ENCODE results near the gene NR2F1-AS1. TPM values are rescaled to one million over a fixed set of nuclear protein-coding genes. Genes with fewer than 3 reads are reported as not detected.

Gene NR2F1-AS1
- polyA plus RNA-seq, 4 donors = 54.4 to 61.5 (median 56.9) TPM

DNA sequence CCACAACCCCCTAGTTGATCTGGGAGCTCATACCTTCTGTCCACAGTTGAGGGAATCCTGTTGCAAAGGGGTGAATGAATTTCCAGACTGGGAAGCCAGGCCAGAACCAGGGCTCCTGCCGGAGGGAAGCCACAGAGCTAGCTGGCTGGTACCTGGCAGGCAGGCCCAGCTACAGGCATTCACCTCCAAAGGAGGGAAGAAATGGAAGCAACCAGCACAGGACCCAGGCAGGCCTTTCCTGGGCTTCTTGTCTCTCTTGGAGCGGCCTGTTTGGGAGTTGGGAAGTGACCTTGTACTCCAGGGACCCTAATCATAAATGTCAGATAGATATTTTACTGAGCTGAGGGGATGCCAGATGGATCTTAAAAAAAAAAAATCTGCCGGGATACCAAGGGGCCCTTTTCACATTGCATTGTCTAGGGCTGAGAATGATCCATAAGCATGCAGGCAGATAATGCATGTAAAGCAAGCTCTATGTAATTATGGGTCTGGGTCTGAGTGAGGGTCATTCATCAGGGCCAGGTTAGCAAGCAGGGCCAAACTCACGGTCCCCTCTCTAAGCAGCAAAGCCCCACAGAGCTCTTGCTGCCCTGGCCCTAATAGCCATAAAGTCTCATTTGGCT lies 10.4 kb upstream of the NR2F1-AS1 start:
- DNase-seq (ENCODE audit: low read depth in 4 of 4, low spot score in 3 of 4) = no peak

DNA sequence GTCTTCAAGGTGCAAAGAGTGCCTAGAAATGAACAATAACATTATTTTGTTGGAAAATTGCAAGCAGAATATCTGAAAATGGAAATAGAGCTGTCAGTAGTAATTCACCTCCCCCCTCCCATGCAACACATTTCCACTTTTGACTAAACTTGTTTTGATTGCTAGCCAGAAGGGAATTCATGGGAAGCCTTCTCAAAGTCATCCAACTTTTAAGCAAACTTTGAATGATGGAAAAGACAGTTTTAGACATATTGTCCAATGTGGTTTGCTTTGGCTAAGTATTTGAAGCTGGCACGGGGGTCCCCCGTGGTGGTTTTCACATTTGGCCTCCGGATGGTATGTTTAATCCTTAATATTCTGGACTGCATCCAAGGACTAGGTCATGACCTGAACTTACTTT lies 9.5 kb upstream of the NR2F1-AS1 start:
- no peak for DNase-seq (ENCODE audit: low read depth in 4 of 4, low spot score in 3 of 4)

DNA sequence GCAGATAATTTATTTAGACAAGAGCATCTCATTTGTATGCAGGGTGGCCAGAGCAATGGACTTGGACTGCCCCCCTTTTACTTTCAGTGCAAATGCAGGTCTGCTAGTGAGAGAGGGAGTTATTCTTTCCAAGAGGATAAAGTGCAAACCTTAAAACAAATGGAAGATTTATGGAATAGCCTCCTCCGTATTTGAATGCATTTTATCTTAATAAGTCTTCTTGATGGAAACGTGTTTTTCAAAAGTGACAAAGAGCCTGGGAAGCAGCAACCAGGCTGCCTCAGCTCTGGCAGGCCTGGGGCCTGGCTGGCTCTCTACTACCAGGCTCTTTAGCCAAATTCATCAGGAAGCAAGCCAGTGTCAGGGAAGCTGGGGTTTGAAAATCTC lies 8.8 kb upstream of the NR2F1-AS1 start:
- no peak for DNase-seq (ENCODE audit: low read depth in 4 of 4, low spot score in 3 of 4)

DNA sequence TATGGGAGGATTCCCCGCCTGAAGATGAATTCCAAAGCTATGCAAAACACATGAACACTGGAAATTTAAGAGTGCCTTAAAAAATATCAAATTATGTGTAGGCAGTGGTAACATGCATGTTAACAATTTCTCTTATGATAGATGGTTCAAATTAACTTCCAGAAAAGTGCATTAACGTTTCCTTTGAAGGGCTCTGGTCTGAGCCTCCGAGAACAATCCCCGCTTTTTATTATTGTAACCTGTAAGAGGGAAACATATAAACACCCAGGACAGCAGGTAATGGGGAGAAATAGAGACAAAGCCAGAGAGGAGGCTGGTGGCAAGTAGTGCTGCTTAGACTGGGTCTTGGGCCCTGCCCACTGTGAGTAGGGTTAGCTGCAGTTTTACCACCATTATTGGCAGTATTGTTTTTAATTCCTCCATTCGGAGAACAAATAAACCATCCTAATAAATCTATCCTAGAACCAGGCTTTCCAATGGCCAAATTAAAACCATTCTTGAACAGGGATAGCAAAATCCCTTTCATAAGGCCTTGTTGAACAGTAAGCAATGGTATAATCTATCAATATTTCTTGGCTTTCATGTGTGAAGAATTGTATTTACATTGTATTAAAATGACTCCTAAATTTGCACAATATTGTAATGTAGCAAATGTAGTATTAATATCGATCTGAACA lies 8.3 kb upstream of the NR2F1-AS1 start:
- no peak for DNase-seq (ENCODE audit: low read depth in 4 of 4, low spot score in 3 of 4)

DNA sequence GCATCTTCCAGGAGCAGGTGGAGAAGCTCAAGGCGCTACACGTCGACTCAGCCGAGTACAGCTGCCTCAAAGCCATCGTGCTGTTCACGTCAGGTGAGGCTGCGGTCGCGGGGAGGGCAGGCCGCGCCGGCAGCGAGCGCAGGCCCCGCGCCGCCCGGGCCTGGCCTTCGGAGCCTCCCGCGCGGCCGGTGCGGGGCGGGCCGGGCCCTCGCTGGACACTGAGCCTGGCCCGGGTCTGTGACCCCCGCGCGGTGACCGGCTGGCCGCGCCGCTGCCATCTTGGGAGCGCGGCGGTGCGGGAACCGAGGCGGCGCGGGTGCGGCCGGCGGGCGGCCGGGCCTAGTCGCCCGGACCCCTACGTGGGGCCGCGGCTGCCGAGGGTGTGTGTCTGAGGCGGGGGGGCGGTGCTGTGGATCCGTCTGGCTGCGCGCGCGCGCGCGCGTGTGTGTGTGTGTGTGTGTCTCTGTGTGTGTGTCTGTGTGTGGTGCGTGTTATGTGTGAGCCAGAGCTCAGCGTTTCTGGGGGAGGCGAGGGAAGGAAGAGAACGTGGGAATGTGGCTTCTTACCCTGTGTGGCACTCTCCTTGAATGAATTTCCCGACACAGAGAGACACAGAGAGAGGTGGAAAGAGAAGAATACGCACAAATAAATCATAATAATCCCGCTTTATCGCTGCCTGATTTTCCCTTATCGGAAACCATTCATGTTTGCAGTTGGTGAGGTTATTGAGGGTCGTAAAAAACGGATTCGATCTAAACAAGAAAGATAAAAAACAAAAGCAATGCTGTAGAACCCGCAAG lies 7.5 kb upstream of the NR2F1-AS1 start:
- DNase-seq (ENCODE audit: low read depth in 4 of 4, low spot score in 3 of 4) = no peak

DNA sequence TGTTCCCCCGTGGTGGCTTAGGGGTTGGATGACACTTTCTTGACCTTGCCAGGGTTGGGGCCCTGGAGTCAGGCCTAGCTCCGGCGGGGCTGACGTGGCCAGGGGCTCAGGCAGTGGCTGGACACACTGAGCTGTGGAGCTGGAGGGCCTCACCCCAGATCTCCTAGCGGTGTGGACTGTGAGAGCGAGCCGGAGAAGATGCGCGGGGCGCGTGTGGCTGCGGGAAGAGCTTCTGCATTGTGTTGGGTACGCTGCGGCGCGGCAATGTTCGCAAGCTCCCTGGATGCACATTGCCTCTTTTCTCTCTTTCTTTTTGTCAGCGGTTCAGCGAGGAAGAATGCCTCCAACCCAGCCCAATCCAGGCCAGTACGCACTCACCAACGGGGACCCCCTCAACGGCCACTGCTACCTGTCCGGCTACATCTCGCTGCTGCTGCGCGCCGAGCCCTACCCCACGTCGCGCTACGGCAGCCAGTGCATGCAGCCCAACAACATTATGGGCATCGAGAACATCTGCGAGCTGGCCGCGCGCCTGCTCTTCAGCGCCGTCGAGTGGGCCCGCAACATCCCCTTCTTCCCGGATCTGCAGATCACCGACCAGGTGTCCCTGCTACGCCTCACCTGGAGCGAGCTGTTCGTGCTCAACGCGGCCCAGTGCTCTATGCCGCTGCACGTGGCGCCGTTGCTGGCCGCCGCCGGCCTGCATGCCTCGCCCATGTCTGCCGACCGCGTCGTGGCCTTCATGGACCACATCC lies 6.8 kb upstream of the NR2F1-AS1 start:
- DNase-seq (ENCODE audit: low read depth in 4 of 4, low spot score in 3 of 4) = no peak

DNA sequence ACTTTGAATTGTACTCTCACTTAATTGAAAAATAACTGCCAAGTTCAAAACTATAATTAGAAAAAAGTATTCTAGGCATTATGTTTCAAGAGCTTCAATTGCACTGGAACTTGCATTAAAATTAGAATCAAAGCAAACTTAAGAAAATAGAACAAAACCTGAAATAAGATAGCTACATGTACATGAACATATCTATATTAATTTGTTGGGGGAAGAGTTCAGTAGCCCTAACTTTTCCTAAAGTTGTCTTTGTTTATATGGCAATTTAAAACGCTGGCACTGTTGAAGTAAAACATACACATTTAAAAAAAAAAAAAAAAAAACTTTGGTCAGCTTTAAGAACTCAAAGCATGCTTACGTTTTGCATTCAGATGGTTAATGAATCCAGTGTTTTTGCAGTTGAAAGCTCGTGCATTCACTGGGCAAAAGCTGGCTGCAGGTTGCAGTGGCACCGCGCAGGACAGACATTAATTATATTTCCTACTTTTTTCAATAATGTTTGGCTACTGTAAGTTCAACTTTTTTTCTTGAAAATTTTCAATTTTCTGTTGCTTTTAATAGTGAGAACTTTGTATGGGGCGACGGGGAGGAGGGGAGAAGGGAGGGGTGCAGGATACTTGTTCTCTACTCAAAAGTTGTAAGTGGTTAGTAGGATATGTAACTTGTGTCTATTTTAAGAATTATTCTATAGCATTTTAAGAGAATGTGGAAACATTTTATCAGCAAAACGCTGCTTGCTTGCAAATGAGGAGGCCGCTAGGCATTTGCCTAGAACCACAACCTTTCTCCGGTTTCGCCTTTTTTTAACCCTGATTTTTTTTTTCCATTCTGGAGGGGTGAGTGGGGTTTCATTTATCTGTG lies 5.9 kb upstream of the NR2F1-AS1 start:
- DNase-seq (ENCODE audit: low read depth in 4 of 4, low spot score in 3 of 4) = no peak

DNA sequence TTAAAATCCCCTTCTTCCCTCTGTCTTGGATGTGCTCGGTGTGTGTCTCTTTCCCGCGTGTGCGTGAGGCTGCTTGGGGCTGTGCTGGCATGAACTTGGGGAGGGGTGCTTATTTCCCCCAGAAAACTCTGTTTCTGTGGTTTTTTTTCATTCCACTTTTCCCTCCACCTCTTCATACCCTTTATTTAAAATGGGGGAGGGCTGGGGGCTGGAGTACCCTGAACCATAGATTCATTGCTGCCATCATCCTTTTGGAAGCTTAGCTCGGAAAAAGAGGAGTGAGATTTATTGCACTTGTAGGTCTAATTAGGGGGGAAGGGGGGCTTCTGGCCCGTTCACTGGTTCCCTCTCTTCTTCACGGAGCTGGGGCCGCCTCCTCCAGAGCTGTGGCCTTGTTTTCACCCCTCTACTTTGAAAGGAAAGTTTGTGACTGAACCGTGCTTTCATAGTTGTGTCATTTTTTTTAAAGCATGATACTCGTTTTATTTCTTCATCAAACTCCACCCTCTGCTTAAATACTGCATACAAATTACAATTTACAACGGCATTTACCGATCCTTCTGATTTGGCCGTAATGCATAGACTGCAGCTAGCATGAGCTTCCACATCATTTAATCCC lies 4.9 kb upstream of the NR2F1-AS1 start:
- DNase-seq (ENCODE audit: low read depth in 4 of 4, low spot score in 3 of 4) = no peak

DNA sequence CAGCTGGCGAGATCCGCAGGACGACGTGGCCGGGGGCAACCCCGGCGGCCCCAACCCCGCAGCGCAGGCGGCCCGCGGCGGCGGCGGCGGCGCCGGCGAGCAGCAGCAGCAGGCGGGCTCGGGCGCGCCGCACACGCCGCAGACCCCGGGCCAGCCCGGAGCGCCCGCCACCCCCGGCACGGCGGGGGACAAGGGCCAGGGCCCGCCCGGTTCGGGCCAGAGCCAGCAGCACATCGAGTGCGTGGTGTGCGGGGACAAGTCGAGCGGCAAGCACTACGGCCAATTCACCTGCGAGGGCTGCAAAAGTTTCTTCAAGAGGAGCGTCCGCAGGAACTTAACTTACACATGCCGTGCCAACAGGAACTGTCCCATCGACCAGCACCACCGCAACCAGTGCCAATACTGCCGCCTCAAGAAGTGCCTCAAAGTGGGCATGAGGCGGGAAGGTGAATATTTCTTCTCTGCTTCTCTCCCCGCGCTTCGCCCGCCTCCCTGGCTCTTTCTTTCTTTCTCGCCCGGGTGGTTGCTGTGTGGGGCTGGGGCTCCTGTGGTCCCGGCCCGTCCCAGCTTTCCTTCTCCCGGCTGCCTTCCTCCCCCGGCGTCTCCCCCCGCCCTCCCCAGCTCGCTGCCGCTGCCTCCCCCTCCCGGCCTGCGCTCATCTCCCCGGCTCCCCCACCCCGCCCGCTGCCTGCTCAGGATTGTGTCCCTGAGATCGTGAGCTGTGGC lies 4.2 kb upstream of the NR2F1-AS1 start:
- DNase-seq (ENCODE audit: low read depth in 4 of 4, low spot score in 3 of 4) = no peak

DNA sequence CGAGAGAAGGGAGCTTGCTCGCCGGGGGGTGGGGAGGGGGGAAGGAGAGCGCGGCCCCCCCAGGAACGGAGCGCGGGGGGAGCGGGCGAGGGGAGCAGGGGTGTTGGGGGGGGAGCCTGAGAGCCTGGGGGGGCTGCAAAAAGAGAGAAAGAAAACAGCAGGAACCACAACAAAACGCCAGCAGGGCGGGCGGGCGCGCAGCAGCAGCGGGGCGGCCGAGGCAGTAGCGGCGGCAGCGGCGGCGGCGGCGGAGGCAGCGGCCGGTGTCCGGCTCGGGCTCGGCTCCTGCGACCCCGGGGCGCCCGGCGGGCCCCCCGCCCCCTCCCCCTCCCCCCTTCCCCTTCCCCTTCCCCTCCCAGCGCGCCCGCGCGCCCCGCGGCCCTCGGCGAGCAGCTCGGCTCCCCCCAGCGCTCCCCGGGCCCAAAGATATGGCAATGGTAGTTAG lies 3.6 kb upstream of the NR2F1-AS1 start:
- no peak for DNase-seq (ENCODE audit: low read depth in 4 of 4, low spot score in 3 of 4)

DNA sequence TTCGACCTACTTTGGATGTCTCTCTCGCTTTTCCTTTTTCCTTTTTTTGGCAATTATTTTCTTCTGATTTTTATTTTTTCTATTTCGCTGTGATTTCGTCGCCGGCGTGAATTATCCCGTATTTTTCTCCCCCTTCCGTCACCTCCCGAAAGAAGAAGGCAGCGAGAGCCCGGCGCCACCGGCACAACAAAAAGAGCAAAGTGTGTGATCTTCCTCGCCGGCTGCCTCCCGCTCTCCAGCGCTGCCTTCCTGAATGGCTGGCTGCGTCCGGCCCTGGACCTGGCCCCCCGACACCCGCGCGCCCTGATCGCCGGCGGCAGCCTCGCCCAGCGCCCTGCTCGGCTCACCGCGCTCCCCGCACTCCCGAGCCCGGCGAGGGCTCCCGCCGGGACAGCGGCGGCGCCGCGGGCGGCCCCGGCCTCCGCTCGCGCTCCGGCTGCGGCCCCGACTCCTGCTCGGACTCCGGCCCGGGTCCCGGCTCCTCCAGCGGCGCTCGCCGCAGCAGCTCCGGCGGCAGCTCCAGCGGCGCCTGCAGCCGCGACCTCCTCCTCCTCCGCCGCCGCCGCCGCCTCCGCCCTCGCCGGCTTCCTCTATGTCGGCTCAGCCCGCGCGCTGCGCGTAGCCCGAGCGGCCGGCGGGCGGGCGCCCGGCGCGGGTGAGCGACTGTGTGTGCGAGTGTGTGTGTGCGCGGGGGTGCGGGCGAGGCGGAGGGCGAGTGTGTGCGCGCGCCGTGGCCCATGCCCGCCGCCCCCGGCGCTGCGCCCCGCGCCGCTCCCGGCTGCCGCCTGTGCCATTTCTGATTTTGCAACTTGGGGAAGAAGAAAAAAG lies 3.0 kb upstream of the NR2F1-AS1 start:
- DNase-seq (ENCODE audit: low read depth in 4 of 4, low spot score in 3 of 4) = peak in 1 of 4 donors; percentile 15

DNA sequence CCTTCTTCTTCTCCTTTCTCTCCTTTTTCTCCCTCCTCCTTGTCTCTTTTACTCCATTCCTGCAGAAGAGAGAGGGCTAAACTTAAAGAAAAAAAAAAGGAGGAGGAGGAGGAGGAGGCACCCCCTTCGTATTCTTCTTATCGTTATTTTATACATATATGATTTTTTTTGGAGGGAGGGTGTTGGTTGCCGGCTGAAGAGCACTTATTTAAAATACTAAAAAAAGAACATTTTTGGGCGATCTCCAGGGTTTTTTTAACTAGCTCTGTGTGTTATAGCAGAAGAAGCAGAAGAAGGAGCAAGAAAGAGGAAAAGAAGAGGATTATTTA lies 2.4 kb upstream of the NR2F1-AS1 start:
- no peak for DNase-seq (ENCODE audit: low read depth in 4 of 4, low spot score in 3 of 4)

DNA sequence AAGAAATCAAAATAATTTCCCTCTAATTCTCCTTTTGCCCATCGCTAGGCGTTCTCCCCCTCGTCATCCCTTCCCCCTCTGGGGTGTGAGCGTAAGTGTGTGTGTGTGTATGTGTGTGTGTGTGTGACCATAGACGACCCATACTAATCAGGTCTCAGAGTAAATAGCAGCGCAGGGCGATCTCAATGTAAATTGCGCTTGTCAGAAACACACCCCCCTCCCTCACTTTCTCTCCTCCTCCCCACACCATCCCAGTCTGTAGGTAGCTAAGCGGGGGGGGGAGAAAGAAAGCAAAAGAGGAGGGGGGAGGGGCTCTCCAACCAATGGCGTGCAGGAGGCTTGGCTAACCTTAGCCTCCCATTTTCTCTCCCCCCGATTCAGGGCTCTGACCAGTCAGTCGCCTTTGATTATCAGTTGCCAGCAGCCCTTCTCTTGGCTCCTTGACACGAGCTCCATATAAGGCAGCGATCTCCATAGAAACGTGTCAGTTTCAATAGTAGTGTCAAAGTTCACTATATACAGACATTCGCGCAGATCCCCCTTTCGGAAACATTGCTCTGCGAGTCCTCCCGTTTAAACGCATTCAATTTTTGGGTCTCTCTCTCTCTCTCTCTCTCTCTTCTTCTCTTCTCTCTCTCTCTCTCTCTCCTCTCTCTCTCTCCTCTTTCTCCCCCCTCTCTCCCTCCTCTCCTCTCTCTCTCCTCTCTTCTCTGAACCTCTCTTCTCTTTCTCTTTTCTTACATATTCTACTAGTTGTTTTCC lies 1.8 kb upstream of the NR2F1-AS1 start, which contains the start of gene NR2F1:
NR2F1 (plus strand) TSS at position 546 of the 762 bp plus-strand sequence. CDS start 1,802 bp downstream, outside the sequence.
- peak; percentile 91 to 97 (median 96) for DNase-seq (ENCODE audit: low read depth in 4 of 4, low spot score in 3 of 4)

DNA sequence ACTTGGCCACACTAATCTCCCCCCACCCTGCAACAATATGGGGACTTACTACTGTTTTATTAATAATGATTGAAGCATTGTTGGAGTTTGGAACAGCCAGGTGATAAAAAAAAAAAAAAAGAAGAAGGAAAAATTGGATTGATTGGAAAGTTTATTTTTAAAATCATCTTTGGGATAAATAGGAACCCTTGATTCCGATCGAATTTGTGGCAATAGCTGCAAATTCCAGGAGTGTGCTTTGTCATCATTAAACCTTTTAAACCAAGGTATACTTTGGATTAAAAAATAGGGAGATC lies 1.1 kb upstream of the NR2F1-AS1 start:
- DNase-seq (ENCODE audit: low read depth in 4 of 4, low spot score in 3 of 4) = no peak

DNA sequence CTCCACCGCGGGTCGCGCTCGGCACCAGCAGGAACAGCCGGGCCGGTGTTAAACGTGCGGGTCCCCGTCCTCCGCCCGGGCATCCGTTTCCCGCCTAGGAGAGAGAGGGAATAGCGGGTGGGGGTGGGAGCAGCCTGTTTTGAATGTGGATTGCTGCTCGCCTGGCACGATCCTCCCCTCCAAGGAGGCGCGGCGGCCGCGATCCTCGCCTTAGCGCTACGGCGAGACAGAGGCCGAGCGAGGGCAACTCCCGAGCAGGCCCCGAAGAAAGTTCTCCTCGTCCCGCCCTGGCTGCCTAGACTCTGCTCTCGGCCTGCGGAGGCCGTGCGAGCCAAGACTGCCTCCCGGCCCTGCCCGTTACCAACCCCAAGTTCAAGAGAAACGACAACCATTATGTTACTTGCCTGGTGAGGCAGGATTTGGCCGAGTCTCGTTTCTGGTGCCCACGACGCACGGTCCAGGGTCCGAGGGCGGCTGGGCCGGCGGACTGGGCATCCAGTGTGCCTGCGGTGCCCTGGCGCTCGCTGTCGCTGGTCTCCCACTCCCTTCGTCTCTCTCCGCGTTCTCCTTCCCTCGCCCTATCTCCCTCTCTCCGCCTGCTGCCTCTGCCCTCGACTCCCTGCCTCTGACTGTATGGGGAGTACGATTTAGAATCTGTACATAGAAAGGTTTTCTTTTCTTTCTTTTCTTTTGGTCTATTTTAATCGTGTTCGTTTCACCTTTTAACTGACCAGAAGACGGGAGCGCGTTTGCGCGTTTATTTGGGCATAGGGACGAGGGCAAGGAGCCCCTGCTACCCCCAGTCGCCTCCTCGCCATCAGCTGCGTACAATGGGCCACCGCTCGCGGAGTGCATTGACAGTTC lies 724 bp downstream of the NR2F1-AS1 start:
- peak in 2 of 4 donors; percentile 28 to 60 for DNase-seq (ENCODE audit: low read depth in 4 of 4, low spot score in 3 of 4)

DNA sequence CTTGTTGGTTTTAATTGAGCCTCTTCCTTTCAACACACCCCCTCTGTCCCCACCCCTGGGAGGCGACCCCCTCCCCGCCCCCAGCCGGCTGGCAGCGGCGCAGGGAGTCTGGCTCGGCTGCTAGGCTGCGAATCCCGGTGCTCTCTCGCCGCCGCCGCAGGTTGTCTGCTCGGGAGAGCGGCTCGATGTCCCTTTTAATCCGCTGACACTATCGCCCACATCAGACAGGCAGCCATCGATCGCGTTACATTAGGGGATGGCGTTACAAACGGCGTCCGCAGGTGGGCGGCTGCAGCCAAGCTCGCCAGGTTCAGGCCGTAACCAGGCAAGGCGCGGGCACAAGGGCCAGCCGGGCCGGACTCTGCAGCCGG lies 1.3 kb downstream of the NR2F1-AS1 start:
- peak in 2 of 4 donors; percentile 40 to 45 for DNase-seq (ENCODE audit: low read depth in 4 of 4, low spot score in 3 of 4)
